ENCODE data around the gene SMPDL3A.

Gene SMPDL3A

GRCh38 chr6:122806291-122806690 is 17.2 kb downstream of the SMPDL3A start:
- no peak for DNase-seq

- DNase-seq: no peak
Measured at GRCh38 chr6:122808121-122808885, 19.2 kb downstream of the SMPDL3A start.

GRCh38 chr6:122809001-122809400 is 19.9 kb downstream of the SMPDL3A start:
- no peak for DNase-seq

- no peak for DNase-seq
Measured at GRCh38 chr6:122809691-122810090, 20.6 kb downstream of the SMPDL3A start.

- no peak for DNase-seq
Measured at GRCh38 chr6:122810189-122810588, 21.1 kb downstream of the SMPDL3A start.

- DNase-seq: no peak
Measured at GRCh38 chr6:122817358-122817757, 28.3 kb downstream of the SMPDL3A start.

- no peak for DNase-seq
Measured at GRCh38 chr6:122817766-122818165, 28.7 kb downstream of the SMPDL3A start.

GRCh38 chr6:122818866-122819265 is 29.8 kb downstream of the SMPDL3A start:
- no peak for DNase-seq

- DNase-seq: no peak
Measured at GRCh38 chr6:122821095-122821494, 32.0 kb downstream of the SMPDL3A start.

GRCh38 chr6:122825163-122825562 is 36.1 kb downstream of the SMPDL3A start:
- no peak for DNase-seq

- DNase-seq: no peak
Measured at GRCh38 chr6:122829456-122829855, 40.4 kb downstream of the SMPDL3A start.

GRCh38 chr6:122831511-122831910 is 42.5 kb downstream of the SMPDL3A start:
- no peak for DNase-seq

- no peak for DNase-seq
Measured at GRCh38 chr6:122832459-122832858, 43.4 kb downstream of the SMPDL3A start.

- DNase-seq: no peak
Measured at GRCh38 chr6:122833021-122833491, 44.0 kb downstream of the SMPDL3A start.

GRCh38 chr6:122838060-122838780 is 49.2 kb downstream of the SMPDL3A start:
- no peak for DNase-seq

- DNase-seq: peak; percentile 55
Measured at GRCh38 chr6:122839472-122839871, 50.4 kb downstream of the SMPDL3A start.

- no peak for DNase-seq
Measured at GRCh38 chr6:122839906-122840305, 50.8 kb downstream of the SMPDL3A start.

- DNase-seq: no peak
Measured at GRCh38 chr6:122845464-122845863, 56.4 kb downstream of the SMPDL3A start.

GRCh38 chr6:122845916-122846612 is 57.0 kb downstream of the SMPDL3A start:
- no peak for DNase-seq

- DNase-seq: no peak
Measured at GRCh38 chr6:122853259-122853995, 64.4 kb downstream of the SMPDL3A start.

Data from femur (tissue), 1 donor.